GM15510 (cell line): Measurements from ENCODE around the gene BLID.

Experiments
- POLR2A ChIP-seq: IDR thresholded peaks from 3 replicates; pipeline ENCODE4 v1.6.1; 2011; ENCODE audit warnings: borderline replicate concordance; ENCODE audit not compliant: insufficient read length; ENCODE audit errors: extremely low read depth

Gene BLID

DNA sequence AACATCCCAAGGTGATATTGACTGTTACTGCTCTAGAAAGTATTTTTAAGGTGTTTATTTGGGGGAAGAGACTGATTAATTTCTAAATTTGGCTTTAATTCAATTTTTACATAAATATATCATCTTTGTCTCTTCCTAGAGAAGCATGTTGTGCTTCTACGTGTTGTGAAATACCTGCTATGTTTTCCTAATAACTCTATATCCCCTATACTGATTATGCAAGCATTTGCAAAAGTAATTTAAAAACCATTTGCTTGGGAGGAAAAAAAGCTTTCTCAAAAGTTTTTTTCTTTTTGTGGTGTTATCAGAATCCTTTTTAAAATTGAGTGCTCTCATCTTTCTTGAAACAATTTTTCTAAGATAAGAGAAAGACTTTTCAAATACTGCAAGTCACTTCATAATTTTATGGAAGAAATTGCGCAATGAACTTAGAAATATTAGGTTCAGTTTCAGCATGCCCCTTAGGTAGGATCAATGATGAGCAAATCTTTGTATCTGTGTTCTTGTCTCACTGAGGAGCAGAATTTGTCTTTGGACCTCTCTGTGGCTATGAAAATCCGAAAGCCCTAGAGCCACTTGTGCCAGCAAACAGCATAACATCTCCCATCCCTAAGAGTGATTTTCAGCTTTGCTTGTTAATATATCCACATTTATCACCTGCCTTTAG, 7.4 kb upstream of the BLID start:
- no peak for TF ChIP-seq POLR2A

DNA sequence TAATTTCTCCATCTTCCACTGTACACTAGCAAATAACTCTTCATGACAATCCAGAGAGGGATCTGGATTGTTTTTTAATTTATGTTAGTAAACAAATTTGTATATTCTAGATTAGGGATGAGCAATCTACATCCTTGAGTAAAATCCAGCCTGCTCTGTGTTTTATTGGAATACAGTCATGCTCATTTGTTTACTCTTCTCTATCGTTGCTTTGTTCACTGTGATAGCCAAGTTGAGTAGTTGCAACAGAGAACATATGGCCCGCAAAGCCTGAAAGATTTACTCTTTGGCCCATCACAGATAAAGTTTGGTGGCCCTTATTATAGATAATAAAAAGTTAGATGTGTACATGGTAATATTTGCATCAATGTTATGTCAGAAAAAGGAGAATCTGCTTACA, 6.2 kb upstream of the BLID start:
- TF ChIP-seq POLR2A = no peak

DNA sequence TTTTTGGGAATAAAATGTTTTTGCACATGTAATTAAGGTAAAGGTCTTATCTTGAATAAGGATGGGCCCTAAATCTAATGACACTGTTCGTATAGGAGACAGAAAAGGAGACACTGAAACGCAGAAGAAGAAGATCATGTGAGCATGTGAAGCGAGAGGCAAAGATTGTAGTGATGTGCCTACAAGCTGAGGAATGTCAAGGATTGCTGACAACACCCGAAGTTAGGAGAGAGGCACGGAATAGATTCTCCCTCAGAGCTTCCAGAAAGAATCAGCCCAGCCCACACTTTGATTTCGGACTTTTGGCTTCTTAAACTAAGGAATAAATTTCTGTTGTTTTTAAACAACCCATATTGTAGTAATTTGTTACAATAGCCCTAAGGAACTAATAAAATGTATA, 4.1 kb upstream of the BLID start:
- TF ChIP-seq POLR2A = no peak

DNA sequence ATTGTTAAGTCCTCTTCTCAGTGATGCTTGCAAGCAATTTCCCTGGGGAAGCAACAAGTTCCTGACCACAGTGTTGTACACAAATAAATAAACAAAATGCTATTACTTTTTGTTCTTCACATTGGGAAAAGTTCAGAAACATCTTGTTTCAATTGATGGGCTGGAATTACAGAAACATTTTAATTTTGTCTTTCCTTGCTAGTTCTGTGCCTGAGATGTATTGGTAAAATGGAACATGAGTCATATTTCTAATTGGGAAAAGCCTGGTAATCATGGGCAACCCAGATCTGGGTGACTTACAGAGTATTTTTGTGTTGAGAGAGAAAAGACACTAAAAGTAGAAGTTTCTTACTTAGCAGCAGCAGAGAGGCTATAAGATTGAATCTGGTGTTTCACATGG, 576 bp upstream of the BLID start:
- TF ChIP-seq POLR2A = no peak

DNA sequence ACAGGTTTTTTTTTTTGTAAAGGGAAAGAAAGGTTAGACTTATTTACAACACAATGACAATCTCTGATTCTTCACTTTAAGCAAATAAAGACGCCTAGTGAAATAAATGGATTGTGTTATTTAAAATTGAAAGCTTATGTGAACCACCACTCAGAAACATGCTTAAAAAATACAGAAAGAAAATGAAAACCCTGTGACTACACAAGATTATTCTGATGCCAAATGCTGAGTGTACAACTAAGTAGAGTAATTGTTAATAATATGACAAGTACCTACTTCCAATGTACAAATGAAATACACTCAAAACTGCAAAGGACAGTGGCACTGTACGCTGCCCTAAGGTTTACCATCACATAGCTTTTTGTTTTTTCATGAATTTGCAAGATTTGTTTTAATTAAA, 1.0 kb downstream of the BLID start:
- no peak for TF ChIP-seq POLR2A

DNA sequence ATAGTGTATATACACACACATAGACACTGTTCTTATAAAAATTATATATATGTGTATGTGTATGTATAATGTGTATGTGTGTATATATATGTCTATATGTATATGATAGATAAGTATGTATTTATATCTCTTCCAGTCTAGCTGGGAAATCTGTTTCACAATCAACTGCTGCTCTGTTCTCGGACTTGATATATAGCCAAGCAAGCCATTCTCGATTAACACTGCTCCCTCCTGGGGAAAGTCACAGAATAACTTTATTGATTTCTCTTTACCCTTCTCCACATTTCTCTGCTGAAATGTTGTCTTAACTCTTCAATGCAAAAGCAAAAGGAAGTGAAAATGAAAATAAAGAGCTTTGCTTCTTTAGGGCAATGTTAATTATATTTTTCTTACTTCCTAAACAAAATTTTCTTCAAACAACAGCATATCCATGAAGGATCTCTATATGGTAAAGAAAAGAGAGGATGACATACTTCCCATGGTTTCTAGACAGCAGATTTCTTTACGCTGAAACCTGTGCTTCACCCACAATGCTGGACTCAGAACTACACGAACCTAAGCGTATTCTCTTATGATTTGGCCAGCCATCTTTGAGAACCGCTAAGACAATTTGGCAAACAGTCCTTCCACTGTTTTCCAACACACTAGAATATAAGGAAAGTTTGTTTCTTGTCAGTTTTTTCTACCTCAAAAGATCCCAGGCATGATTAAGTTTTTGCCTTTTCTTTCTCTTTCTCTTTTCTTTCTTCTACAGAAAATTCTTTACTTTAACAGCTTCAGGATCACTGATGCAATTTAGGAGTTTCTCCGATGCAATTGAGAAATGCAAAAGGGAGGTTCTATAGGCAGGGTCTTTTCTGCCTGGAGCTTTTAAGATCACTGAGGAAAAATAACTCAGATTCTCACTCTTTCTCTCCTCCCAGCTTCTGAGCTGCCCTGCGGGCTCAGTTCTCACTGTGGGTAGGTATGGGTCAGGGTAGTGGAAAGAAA, 1.9 kb downstream of the BLID start:
- no peak for TF ChIP-seq POLR2A

DNA sequence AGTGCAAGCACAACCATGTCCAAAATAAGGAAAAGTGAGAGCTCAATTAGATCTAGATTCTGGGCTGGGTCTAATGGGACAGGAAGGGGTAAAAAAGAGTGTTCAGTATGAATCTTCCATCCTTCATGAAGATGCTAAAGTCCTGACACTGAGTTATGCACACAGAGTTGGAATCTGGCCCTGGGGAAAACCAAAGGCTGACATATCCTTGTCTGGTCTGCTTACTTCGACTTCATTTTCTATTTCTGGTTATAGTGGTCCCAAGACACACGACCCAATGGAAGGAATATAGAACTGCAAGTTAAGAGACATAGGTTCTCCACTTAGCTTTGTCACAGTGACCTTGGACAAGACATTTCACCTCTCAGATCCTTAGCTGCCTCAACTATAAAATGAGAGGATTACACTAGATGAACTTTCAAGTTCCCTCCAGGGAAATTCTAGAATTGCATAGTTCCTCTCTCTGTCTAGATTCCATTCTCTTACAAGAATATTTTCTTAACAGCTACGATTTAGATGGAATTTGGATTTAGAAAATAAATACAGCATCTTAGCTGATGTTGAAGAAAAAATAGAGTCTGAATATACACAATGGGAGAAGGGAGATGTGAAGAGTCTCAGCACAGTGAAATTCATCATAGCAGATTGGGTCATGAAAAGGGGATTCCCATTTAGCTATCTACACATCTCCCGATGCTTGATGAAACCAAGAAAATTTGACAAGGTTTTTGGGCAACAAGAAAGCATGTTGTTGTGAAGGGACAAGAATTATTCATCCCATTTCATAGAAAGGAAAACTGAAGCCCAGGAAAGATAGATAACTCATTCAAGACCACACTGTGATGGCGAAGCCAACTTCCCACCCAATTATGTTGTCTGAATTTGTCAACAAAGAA, 3.3 kb downstream of the BLID start:
- TF ChIP-seq POLR2A = no peak

DNA sequence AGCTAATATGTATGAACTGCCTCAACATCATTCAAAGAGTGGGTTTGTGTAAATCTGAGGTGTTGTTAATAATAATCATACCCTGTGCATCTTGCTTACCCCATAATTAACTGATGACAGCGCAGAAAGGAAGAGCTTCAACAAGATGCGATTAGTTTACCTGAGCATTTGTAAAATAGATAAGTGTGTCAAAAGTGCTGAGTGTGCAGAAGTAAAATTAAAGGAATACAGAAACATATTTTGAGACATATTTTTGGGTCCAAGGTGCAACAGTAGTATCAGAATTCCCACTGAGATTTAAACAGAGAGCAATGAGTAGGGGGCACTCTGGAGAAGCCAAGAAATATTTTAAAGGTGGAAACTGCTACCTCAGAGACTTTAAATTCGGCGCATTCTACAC, 6.1 kb downstream of the BLID start:
- TF ChIP-seq POLR2A = no peak

DNA sequence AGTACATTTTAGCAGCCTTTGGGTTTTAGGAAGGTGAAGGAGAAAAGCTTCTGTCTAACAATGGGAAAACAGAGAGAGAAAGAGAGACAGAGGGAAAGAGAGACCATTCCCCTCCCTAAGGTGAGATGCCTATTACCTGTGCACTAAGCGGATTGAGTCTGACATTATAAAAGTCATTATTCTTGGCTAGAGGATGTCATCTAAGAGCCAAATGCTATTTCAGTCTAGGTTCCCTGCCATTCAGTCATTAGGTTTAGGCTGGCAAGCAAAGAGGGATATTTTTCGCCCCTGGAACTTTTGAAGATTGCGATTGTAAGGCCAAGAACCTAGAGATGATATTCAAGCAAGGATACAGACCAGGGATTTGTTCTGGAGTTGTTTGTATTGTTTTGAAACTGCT, 7.2 kb downstream of the BLID start:
- no peak for TF ChIP-seq POLR2A

DNA sequence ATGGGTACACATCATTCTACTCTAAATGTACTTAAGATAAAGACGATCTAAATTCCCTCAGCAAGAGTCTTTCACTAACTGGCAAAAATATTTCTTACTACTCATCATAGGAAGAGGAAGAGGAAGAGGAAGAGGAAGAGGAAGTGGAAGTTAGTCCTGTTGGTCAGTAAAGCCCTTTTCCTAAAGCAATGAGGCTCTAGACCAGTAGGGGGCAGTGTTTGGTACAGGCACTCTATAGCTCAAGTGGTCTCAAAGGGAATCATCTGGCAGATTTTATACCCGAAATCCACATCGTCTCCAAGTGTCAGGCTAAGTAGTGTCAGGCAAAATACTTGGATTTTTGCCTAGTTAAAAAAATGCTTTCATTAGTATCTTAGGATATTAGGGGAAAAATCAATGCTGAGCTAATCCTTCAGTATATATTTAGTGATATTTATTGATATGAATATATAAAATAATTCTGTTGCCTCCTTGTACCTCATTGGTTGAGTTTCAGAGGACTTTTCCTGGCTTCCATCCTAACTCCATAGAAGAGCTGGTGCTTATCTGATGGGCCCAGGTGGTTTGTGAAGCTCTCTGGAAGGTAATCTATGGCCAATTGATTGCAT, 7.7 kb downstream of the BLID start:
- no peak for TF ChIP-seq POLR2A

DNA sequence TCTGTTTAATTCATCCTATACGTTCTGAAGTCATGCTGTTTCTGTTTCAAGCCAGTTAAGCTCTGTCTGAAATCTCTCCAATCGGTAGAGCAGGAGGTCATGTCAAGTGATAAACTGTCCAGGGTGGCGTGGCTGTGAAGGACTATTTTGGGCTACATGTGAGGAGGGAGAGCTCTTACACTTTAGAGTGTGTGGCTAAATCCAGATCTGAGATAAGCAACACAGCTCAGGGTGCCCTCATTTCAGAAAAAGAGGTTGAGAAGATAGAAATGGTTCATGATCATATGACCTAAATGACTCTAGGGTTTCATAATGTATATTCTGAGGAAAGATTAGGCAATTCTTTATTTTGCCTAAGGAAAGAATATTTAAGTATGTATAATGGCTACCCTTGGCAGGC, 8.4 kb downstream of the BLID start:
- TF ChIP-seq POLR2A = no peak

DNA sequence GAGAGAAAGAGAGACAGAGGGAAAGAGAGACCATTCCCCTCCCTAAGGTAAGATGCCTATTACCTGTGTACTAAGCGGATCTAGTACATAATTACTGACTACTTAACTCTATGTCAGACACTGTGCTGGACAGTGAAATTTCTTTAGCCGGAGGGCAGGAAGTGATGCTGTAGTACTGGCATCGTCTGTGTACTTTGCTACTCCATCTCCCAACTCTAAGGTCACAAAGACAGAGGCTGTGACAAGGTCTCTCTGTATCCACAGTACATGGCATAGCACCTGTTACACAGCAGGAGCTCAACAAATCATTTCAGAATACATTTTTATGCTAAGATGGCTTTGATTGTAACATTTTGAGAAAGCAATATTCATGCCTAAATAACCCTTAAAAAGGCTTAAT, 9.0 kb downstream of the BLID start:
- TF ChIP-seq POLR2A = no peak

DNA sequence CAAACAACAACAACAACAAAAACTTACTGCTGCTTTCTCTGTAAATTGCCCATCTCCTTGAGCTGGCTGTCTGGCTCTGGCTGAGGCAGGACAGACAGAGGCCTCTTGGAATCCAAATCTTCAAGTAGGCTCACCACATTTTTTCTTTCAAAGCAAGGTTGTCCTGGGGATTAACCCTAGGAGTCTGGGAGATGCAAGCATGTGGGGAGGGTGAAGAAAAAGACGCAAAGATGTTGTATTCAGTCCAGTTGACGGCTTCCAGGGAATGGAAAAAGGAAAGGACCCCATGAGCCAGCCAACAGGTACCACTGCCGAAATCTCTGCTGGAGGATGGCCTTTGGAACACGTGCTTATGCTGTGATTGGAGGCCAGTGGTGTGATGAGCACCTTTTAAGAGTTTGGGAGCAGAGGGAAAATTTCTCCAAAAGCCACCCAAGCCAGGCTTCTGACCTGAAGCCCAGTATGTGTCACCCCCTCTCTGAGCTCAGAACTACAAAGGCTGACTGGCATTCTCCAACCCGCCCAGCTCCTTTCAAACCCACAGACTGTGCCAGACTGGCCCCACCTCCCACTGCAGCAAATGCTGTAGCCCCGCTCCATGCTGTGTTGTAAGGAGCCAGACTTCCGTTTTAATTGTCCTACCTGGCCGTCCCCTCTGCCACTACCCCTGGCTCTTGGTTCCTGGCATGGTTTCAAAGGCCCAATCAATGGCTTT, 10.8 kb downstream of the BLID start:
- TF ChIP-seq POLR2A = no peak

DNA sequence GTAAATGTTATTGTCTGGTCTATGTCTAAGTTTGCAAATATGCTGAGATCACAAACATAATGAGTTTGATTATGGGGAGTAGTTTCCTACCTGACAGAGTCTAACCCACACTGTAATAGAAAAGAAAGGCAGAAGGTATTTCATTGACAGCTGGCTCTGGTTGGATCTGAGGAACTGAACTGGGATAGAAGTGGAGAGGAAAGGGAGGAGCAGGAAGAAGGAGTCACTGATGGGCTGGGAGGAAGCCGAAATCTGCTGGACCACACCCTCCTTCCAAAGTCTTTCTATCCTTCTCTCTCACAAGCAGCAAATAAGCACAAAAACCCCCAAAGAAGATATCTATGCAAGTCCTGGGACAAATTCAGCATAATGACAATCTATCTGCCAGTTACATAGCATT, 11.7 kb downstream of the BLID start:
- TF ChIP-seq POLR2A = no peak

DNA sequence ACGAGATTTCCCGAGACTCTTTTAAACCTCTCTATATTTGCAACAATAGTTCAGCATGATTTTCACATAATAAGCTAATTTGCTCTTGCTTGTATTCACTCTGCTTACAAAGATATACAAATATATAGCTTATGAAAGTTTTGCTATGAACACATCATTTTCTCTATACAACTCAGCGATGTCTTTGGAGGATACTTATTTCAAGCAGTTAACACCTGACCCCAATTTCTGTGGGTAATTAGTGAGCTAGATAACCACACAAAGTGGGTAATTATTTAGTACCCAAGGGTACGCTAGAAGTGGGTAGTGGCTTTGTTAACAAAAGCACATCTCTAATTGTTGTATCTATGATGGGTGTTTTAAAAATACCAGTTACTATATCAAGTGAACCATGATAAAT, 12.3 kb downstream of the BLID start:
- TF ChIP-seq POLR2A = no peak

DNA sequence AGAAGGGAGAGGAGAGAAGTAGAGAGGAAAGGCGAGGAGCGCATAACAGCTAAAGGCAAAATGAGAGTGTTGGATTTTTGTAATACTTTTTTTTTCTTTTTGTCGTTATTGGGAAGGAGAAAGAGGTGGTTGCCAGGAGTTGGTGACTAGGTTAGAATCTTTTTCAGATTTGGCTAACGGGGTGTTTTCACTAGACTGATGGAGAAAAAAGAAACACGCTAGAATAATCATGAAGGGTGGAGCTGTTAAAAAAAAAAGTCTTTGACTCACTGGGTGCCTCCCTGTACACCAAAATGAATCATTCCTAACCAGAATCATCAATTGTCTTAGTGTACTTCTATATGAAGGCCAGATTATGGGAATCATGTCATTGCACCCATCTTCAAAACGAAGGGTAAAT, 12.7 kb downstream of the BLID start:
- TF ChIP-seq POLR2A = no peak
